Measurements from ENCODE around the gene ODAD4. TPM values are rescaled to one million over a fixed set of nuclear protein-coding genes. Genes with fewer than 3 reads are reported as not detected.
A peak's percentile ranks its signal among the peaks of the same experiment; 100 is the strongest.

Gene ODAD4
- total RNA-seq, 4 donors from 2014 or later, result 1.8 to 3.2 (median 3.2) TPM; not detected in 1

DNA sequence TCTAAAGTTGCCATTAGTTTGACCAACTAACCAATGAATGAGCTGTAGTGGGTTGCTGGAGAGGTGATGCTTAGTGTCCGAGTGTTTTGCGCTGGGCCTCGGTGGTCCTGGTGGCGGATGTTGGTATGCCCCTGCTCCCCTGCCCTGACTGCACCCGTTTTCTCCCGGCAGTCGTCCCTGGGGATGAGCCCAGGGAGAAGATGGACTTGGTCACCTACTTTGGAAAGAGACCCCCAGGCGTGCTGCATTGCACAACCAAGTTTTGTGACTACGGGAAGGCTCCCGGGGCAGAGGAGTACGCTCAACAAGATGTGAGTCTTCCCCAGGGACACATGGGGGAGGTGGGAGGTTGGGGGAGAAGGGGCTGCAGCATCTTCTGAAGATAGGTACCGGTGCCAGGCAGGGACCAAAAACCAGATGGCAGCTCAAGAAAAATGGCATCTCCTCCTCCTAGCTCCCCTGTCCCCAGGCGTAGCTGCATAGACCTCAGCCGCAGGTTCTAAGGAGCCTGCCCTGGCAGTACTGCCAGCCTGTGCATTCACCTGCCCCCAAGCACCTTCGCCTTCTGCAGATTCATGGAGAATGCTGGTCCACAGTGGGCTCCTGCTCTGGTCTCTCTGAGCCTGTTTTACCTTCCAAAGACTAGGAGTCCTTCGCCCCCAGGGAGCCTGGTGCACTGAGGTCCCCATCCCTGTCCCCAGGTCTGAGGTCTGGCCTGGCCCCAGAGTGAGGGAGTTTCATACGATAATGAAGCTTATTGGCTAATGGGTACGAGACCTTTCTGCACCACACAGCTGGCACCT is 41.5 kb downstream of the ODAD4 start:
- Histone ChIP-seq H3K4me3 (no peak overlapping the region), H3K4me1 (no peaks in the 10 kb centered on the region), H3K27ac (no peak overlapping the region), H3K9me3 (no peaks in the 10 kb centered on the region), H3K36me3 (no peaks in the 10 kb centered on the region), H3K27me3 (no peaks in the 10 kb centered on the region)
- intact Hi-C loops (cut with DNase I; ENCODE audit: low total_unique reads), result no loop called here
- no peak for DNase-seq
- TF ChIP-seq, protein P1, sequence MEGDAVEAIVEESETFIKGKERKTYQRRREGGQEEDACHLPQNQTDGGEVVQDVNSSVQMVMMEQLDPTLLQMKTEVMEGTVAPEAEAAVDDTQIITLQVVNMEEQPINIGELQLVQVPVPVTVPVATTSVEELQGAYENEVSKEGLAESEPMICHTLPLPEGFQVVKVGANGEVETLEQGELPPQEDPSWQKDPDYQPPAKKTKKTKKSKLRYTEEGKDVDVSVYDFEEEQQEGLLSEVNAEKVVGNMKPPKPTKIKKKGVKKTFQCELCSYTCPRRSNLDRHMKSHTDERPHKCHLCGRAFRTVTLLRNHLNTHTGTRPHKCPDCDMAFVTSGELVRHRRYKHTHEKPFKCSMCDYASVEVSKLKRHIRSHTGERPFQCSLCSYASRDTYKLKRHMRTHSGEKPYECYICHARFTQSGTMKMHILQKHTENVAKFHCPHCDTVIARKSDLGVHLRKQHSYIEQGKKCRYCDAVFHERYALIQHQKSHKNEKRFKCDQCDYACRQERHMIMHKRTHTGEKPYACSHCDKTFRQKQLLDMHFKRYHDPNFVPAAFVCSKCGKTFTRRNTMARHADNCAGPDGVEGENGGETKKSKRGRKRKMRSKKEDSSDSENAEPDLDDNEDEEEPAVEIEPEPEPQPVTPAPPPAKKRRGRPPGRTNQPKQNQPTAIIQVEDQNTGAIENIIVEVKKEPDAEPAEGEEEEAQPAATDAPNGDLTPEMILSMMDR (IDR thresholded peaks at IDR 0.05), result no peak
- TF ChIP-seq POLR2A (IDR thresholded peaks at IDR 0.05), result no peak

DNA sequence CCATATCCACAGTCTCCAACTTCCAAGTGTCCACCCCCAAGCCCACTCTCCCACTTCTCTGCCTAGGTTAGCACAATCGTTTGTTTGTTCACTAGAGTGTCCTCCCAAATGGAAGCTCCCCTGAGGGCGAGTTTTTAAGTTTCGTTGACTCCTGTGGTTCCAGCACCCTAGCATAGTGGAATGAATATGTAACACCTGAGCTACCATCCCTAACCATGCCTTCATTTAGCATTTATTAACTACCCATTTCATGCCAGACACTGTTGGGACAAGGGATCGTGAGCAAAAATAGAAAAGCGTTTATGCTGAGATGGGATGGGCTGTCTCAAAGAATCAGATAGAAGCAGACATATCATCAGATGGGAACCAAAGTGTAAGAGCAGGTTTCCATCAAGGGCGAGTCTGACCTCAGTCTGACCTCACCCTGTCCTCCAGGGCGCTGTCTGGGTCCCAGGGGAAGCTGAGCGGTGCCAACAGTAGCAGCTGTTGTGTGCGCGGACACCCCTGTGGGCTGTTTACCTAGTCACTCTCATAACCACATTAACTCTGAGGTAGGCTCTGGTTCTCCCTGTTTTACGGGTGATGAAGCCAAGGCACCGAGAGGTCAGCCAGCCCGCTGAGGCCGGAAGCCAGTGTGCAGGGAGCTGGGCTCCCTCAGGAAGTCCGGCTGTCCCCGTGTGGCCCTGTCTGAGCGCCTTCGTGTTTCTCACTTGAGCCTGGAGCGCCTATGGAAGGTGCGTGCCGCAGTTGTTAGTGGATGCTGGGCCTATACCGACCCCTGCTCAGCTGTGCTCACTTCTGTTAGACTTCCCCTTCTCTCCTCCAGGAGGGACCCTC is 42.4 kb downstream of the ODAD4 start:
- Histone ChIP-seq H3K9me3 (no peaks in the 10 kb centered on the region), H3K27ac (peak overlapping the region; percentile 34 to 43), H3K27me3 (no peaks in the 10 kb centered on the region), H3K36me3 (no peaks in the 10 kb centered on the region), H3K4me1 (no peaks in the 10 kb centered on the region), H3K4me3 (no peak overlapping the region)
- intact Hi-C loops (cut with DNase I; ENCODE audit: low total_unique reads), result no loop called here
- DNase-seq, result no peak
- no peak for TF ChIP-seq POLR2A (IDR thresholded peaks at IDR 0.05)
- TF ChIP-seq, protein P1 (IDR thresholded peaks at IDR 0.05), result no peak

DNA sequence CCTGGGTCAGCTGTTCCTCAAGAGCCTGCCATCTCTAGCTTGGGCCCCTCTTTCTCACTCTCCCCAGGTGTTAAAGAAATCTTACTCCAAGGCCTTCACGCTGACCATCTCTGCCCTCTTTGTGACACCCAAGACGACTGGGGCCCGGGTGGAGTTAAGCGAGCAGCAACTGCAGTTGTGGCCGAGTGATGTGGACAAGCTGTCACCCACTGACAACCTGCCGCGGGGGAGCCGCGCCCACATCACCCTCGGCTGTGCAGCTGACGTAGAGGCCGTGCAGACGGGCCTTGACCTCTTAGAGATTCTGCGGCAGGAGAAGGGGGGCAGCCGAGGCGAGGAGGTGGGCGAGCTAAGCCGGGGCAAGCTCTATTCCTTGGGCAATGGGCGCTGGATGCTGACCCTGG is 43.0 kb downstream of the ODAD4 start:
- DNase-seq, result no peak

DNA sequence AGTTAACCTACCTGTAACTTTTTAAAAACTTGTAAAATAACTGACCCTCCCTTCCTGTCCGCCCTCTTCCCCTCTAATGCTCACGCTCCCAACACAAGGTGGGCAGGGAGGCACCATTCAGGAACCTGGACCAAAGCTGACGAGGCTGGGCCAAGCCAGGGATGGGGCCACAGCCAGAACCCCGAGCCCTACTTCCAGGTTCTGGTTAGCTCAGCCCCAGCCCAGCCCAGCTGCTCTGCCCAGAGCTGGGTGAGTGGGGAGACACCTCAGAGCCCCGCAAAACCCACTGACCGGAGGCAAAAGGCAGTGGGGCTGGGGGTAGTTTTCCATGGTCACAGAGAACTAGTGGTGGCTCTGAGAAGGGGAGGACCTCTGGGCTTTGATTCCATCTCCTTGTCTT is 43.6 kb downstream of the ODAD4 start:
- Histone ChIP-seq H3K4me1 (no peaks in the 10 kb centered on the region), H3K9me3 (no peaks in the 10 kb centered on the region), H3K27me3 (no peaks in the 10 kb centered on the region), H3K27ac (no peak overlapping the region), H3K36me3 (no peaks in the 10 kb centered on the region), H3K4me3 (no peak overlapping the region)
- intact Hi-C loops (cut with DNase I; ENCODE audit: low total_unique reads), result no loop called here
- no peak for TF ChIP-seq POLR2A (IDR thresholded peaks at IDR 0.05)
- TF ChIP-seq, protein P1 (IDR thresholded peaks at IDR 0.05), result no peak
- no peak for DNase-seq

More for the DNA sequence above, 43.0 kb downstream of the ODAD4 start:
- Histone ChIP-seq H3K27me3 (no peaks in the 10 kb centered on the region), H3K27ac (peak overlapping the region; percentile 34 to 43), H3K36me3 (no peaks in the 10 kb centered on the region), H3K4me1 (no peaks in the 10 kb centered on the region), H3K4me3 (no peak overlapping the region), H3K9me3 (no peaks in the 10 kb centered on the region)
- intact Hi-C loops (cut with DNase I; ENCODE audit: low total_unique reads), result no loop called here
- TF ChIP-seq, protein P1 (IDR thresholded peaks at IDR 0.05), result no peak
- TF ChIP-seq POLR2A (IDR thresholded peaks at IDR 0.05), result no peak

DNA sequence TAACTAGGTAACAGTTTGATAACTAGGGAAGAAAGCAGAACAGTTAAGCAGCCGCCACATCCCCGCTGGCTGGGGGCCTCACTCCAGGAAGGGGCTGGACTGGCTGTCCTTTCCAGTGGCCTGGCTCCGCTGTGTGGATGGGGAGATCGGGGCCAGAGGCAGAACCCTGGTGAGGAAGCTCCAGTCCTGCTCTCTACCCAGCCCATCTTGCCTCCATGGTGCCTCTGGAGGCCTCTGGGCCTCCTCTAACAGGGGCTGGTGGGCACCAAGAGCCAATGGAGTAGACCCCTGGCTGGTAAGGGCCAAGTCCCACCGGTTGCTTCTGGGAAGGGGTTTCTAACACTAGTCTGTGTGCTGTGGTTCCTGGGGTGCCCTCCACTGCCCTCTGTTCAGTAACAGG is 44.2 kb downstream of the ODAD4 start:
- no peak overlapping the region for H3K27ac ChIP-seq
- H3K36me3 ChIP-seq, result no peaks in the 10 kb centered on the region
- H3K9me3 ChIP-seq, result no peaks in the 10 kb centered on the region
- TF ChIP-seq, protein P1 (IDR thresholded peaks at IDR 0.05), result no peak
- DNase-seq, result no peak
- no peaks in the 10 kb centered on the region for H3K4me1 ChIP-seq
- H3K27me3 ChIP-seq, result no peaks in the 10 kb centered on the region
- H3K4me3 ChIP-seq, result no peak overlapping the region
- intact Hi-C loops (cut with DNase I; ENCODE audit: low total_unique reads), result no loop called here
